22Rv1 (cell line): ENCODE data around the gene SIPA1L3.

Source experiments
- CTCF ChIP-seq: fragments of 450-650 bp; IDR thresholded peaks from 2 replicates; pipeline ENCODE4 v1.5.1; 2017; ENCODE audit warnings: mild to moderate bottlenecking
- ZFX ChIP-seq: fragments of 450-650 bp; IDR thresholded peaks from 2 replicates; pipeline ENCODE4 v1.6.1; 2017; ENCODE audit warnings: antibody characterized with exemption, borderline replicate concordance

DNA sequence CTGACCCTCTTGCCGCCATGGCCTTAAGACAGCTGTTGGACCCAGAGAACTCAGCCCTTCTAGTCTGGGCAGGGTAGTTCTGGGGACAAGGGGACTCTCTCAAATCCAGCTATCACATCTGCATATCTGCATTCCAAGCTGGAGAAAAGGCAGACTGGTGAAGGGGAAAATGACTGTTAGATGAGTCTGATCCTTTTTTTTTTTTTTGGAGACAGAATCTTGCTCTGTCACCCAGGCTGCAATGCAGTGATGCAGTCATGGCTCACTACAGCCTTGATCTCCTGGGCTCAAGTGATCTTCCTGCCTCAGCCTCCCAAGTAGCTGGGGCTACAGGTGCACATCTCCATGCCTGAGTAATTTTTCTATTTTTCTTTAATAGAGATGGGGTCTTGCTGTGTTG lies 114.3 kb downstream of the SIPA1L3 start:
- no peak for TF ChIP-seq CTCF
- TF ChIP-seq ZFX: no peak
